Activated CD4-positive, CD25-positive, alpha-beta regulatory T cell treated with anti-CD3 and anti-CD28 coated beads, Interleukin-2, amount 50 U/mL, for 72 hours (primary cell): ENCODE results near the gene IAH1.

ENCODE experiments used
- DNase-seq: peaks from one replicate; pipeline ENCODE4 v3.0.0; 2021

IAH1 gene

GRCh38 chr2:9535177-9535576 is 60.8 kb downstream of the IAH1 start:
- DNase-seq, result no peak

- no peak for DNase-seq
These were observed 62.2 kb downstream of the IAH1 start for GRCh38 chr2:9536504-9536903.

- no peak for DNase-seq
These were observed 63.7 kb downstream of the IAH1 start for GRCh38 chr2:9538000-9538507.
